CD4-positive, alpha-beta T cell treated with Interleukin-17A for 4 hours (primary cell): Measurements from ENCODE around the gene LCAT.
"Not testable (repeated sequence)": the region's sequence is repeated elsewhere in the genome, so short reads cannot be mapped to it uniquely, and the experiment has no call there.

Experiments used
- DNase-seq: peaks from one replicate; pipeline ENCODE4 v3.0.0-alpha.2; 2020; ENCODE audit warnings: mixed read lengths

The LCAT gene

DNA sequence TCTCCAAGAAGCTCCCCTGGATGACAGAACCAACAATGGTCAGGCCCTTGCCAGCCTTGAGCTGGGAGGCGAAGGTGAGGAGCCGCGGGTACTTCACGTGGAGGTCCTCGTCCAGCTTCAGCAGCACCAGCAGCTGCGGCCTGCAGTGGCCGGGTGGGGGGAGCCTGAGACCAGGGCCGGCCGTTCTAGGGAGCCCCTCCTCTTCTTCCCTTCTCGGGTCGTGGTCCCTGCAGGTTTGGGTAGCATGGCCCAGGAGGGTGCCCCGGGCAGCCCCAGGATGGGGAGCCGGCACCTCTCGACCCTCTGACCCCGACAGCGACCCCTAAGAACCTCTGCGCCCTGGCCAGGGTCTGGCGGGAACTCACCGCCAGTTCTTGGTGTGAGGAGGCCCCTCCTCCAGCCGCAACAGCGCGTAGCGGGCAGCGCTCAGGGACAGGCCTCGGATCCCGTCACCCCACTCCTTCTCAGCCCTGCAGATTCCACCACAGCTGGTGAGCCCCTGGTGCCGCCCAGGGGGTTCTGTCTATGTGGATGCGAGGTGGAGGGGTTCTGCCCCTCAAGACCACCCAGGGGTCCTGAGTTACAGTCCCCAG is 3.1 kb upstream of the LCAT start:
- DNase-seq: no peak

DNA sequence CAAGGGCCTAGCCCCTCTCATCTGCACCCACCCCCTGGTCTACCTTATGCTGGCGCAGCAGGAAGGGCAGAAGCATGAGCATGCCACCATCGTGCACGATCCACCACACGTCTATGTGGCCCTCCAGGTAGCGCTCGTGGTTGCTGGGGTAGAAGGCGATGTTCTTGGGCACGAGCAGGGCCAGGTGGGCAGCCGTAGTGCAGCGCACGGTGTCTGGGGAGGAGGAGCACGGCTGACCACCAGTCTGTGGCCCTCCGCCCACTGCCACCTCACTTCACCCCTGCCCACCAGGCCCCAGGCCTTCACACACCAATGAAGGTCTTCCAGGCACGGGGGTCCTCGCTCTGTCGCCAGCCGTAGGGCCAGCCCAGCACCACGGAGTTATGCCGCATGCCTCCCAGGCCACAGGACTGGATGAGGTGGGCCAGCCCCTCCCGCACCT is 2.2 kb upstream of the LCAT start:
- no peak for DNase-seq

DNA sequence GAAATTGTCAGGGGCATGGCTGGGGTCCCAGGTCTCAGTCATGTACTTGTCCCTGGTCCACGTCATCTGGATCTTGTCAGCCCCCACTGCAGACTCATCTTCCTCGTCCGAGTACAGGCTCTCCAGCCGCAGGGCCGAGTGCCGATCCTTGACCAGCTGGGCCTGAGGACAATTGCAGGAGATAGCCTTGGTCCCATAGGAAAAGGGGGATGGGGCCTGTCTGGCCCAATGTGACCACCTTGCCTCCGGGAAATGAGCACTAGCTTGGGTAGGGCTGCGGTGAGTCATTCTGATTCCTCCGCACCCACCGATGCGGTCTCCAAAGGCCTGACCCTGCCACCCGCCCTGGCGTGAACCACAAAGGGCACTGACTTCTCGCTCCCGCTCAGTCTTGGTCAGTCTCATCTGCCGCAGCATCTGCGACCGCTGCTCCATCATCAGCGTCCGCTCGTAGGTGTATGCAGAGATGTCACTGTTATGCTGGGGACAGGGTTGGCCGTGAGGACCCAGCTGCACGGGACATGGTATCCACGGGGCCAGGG is 1.5 kb upstream of the LCAT start:
- no peak for DNase-seq

DNA sequence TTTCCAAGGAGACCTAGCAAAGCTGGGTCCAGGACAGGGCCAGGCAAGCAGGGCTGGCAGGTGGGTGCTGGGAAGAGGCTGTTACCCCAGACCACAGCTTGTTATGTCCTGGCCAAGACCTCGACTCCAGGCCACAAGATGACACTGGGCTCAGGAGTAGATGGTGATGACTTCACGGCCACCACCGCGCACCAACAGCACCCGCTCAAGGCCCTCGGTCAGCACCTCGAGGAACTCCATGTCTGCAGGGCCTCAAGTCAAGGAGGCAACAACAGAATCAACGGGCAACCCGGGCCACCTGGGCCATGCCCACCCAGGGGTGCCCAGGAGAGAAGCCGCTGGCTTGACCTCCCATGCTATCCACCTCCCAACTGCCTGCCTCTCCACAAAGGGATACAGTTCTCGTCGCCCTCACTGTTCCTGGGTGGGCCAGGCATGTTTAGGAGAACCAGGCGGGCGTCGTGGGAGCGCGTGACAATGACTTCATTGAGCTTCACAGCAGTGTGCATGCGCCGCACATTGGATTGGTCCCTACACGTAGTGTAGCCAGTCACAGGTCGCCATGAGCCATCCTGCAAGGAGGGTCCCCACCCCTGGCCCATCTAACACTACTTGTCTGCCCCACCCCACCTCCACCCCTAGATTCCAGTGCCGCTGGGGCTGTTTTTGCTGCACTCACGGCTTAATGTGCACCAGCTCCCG is 921 bp upstream of the LCAT start:
- no peak for DNase-seq

DNA sequence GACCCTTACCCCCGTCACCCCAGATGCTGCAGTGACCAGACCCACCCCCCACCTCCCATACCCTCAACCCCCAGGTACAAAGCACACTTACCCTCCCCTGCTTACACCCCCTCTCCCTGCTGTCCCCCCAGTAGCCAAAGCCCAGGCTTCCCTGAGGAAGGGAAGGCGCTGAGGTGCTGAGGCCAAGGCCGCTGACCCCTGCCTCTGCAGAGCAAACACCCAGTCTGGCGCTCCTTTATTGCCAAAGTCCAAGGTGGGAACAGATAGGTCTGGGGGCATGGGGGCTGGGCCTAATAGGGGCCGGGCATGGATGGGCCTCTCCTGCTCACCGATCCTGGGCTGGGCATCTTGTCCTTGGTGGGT is 683 bp downstream of the LCAT start:
- no peak for DNase-seq

DNA sequence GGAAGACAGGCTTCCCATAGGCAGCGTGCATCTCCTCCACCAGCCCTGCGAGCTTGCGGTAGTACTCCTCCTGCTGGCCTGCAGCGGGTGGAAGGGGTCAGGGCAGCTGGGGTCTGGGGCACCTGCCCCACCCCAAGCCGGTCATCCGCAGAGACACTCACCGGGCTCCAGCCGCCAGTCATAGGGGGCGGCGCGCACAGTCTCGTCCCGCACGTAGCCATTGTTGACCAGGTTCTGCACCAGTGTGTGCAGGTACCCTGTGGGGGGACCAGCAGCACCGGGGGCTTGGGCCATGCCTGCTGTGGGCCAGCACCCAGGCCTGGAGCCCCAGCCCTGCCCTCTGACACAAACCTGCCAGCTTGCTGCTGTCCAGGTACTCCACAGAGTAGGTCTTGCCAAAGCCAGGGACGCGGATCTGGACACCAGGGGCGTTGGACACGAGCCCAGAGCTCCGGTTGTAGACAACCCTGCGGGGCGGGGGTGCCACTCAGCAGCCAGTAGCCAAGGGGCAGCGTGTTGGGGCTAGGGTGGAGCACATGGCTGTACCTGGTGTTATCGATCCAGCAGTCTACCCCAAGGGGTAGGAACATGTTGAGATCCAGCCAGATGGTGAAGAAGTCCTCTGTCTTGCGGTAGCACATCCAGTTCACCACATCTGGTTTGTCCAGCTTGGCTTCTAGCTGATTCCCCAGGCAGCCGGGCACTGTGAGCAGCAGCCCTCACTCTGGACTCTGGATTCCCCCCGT is 1.2 kb downstream of the LCAT start:
- no peak for DNase-seq

DNA sequence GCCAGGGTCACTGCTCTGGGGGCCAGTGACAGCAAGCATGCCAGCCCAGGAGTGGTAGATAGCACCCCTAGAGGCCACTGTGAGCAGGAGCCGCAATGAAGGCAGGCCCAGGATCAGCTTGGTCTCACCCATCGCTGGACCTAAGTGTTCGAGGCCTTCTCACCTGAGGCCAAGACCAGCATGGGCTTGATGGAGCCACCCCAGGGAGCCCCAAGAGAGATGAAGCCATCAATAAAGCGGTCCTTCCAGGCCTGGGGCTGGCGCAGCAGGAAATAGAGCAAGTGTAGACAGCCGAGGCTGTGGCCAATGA is 1.8 kb downstream of the LCAT start:
- DNase-seq: peak; percentile 49

DNA sequence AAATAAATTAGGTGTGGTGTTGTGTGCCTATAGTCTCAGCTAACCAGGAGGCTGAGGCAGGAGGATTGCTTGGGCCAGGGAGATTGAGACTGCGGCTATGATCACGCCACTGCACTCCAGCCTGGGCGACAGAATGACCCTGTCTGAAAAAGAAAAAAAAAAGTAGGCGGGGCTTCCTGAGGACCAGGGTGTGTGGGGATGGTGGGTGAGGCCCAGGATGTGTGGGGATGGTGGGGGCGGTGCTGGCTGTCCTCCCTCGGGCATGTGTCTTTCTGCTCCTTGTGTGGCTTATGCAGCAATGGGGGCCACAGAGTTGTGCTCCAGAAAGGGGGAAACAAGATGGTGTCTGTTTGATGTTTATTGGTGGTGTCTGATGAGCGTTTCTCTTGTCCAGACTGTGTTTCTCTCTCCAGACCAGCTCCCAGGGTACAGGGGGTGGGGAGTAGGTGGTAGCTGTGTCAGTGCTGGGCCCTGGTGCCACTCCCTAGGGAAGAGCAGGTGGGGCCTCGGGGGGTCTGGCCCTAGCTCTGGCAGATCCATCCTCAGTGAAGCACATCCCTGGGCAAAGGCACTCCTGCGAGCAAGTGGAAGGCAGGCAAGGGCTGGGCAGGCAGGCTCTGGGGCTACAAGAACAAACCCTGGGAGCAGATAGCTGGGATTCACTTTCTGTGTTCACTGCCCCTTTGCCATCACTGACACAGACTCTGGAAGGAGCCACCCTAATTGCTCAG is 2.3 kb downstream of the LCAT start:
- no peak for DNase-seq

DNA sequence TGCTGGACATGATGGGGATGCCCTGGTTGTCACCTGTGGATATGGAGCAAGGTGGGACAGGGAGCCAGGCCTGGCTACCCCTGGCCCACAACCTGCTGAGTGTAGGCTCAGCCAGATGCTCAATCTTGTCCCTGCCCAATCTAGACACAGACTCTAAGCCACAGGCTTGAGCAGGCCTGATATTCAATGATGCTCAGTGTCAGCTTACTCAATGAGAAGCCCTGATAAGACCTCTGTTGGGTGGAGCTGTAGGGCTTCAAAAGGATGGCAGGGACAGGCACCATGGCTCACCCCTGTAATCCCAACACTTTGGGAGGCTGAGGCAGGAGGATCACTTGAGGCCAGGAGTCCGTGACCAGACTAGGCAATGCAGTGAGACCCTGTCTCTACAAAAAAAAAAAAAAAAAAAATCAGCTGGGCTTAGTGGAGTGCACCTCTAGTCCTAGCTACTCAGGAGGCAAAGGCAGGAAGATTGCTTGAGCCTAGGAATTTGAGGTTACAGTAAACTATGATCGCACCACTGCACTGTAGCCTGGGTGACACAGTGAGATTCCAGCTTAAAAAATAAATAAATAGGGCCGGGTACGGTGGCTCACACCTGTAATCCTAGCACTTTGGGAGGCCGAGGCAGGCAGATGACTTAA is 3.4 kb downstream of the LCAT start:
- no peak for DNase-seq

DNA sequence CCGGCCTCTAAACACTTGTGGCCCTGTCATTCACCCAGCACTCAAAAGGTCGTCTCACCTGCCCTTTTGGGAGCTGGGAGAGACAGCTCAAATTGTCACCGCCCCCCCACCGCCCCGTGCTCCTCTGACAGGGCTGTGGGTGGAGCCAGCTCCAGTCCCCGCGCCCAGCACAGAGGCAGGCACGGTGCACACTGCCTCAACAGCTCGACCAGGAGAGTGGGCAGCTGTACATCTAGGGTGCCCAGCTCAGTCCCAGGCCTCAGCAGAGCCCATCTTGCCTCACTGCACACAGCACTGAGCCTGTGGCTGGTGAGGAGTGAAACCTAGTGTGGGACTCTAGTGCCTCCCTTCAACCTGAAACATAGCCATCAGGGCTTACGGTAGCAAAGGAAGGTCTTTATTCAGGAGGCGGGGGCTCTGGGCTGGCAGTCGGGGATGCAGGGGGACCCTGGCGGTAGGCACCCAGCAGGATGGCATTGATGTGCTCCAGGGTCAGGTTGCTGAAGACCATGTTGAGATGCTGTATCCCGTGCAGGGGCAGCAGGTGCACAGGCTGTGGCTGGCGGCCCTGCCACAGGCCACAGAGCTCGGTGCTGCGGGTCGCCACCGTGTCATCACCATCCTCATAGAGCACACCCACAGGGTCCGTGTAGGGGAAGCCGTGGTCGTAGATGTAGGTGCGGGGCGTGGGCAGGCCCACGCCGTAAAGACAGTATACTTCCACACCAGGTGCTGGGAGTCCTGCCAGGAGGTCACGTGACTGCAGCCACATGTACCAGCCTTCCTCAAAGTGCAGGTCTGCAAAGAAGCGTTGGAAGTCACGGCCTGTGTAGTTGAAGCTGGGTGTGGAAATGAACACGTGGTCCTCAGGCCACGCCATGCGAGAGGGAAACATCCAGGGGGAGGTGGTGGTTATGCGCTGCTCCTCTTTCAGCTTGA is 4.1 kb downstream of the LCAT start:
- DNase-seq: peak; percentile 69

DNA sequence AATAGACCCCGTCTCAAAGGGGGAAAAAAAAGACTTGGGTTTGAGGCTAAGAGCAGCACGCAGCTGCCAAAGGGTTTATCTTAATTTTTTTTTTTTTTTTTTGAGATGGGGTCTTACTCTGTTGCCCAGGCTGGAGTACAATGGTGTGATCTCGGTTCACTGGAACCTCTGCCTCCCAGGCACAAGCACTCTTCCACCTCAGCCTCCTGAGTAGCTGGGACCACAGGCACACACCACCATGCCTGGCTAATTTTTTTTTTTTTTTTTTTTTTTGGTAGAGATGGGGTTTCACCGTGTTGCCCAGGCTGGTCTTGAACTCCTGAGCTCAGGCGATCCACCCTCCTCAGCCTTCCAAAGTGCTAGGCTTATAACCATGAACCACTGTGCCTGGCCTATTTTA is 6.2 kb downstream of the LCAT start:
- DNase-seq: not testable (repeated sequence)

DNA sequence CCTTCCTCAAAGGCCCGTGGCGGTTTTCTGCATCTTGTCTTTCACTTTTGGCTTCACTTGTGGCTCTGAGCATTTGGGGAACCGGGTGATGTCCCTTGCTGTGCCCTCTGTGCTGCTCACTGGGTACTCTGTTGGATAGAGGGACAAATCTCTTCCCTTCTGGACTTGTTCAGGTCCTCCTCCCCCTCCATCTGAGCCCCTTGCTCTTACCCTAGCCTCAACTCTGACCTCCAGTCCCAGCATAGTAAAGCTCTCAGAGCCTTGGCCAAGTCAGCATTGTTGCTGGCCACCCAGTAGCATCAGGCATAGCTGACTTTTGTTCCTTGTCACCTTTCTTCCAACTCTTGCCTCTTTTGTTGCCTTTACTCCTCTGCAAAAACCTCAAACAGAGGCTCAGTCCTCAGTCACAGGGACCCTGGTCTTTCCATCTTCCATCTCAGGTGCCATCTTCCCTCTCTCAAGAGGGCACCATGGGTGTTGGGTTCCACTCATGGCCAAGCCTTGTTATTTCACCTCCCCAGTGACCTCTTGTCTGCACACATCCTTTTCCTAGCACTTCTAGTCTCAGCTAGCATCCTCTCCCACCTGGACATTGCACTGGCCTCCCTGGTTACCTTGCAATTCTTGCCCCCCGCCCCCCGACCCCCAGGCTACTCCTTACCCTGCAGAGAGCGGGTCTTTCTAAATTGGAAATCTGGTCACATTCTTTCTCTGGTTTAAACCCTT is 6.9 kb downstream of the LCAT start:
- peak; percentile 81 for DNase-seq

DNA sequence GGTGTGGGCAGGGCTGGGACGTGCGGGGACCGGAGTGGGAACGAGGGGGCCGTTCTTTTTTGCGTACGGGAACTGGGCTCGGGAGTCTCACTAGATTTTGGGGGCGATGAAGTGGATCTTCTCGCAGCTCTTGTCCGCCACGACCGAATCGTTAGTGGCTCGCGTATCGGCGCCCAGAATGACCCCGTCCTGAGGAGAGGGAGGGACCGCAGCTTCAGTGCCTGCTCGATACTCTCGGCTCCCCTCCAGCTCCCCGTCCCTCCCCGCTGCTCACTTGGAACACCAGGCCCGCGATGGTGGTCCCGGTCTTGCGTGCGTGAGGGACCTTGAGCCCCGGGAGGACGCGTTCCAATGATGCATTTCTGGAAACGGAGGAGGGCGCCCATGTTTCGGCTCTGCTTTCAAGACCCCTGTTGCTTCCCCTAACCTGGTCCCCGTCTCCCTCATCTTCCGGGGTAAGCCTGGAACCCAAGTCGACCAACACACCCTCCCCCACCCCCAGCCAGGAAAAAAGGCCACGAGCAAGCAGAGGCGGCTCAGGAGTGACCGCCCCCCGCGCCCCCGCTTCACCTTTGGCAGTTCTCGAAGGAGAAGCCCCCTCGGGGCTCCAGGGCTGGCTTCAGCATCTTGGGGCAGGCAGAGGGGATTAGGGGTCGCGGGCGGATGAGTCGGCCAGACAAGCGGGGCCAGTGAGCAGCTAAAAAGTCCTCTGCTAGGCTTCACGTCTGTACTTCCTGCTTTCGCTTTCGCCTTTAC is 7.6 kb downstream of the LCAT start, which contains the start of gene PSMB10:
Gene PSMB10 (minus strand): TSS at position 727 of the 756 bp plus-strand sequence. CDS start 101 bp downstream, at position 626.
- no peak for DNase-seq

DNA sequence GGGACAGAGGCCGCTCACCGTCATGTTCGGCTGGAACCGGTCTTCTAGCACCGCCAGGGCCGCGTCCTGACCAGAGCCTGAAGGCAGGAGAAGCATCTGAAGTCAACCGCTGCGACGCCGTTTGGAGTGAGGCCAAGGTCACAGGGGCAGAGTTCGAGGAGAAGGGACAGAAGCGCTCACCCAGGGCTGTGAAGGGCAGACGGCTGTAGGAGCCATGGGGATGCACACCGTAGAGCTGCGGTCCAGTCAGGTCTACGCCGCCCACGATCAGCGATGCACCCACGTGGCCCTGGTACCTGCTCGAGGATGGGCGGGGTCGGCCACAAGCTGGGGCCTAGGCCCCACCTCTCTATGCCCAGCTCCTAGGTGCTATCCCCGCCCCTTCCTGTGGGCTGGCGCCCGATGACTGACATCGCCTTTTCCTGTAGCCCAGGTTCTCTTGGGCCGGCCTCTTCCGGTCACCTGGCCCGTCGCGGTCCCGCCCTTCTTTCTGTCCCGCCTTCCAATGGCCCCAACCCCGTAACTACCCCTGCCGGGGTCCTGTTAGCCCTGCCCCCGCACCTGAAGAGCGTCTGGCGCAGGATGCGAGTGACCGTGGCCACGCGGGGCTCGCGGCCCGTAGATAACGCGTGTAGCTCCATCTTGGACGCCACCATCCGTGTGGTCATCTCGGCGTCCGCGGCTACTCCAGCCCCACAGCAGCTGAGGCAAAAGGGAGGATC is 8.4 kb downstream of the LCAT start:
- peak; percentile 97 for DNase-seq

DNA sequence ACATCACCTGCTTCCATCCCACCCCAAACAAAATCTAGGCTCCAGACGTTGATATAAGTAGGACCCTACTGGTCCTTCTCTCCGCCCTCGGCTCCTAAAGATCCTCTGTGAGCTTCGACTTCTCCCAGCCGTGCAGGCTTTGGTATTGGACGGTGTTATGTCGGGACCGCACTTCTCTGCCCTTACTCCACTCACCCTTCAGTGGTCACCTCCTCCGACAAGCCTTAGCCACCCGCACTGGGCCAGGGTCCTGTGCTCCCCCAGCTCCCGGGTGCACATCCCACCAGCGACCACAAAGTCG is 8.9 kb downstream of the LCAT start:
- DNase-seq: no peak

DNA sequence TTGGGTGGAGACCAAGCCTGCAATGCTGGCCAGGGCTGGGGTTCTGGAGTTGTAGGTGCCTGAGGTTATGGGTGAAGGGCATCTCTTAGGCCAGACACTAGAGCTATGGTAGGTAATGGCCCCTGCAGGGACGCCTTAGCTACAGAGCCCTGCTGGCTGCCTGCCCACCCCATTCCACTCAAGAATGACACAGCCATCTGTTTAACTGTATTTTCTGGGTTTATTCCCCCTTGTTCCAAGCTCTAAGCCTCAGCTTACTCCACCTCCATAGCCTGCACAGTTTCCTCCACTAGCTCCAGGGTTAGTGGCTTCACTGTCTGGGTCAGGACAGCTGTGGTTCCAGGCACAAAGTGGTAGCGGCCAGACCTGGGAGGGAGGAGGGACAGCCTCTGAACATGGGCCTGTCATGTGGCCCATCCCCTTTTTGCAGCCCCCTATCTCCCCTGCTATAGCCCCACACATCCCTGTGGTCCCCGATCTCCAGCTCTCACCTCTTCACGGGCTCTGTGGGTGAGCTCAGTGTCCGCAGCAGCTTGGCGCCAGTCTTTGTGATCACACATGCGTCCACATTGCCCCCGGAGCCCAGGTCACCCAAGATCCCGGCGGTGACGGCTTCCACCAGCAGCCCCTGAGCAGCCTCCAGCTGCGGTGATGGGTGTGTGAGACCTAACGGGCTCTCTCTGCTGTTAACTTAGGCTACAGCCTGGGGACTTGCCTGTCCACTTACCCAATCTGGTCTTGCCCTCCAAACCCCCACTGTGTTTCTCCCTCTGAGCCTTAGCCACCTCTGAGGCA is 9.4 kb downstream of the LCAT start:
- DNase-seq: no peak

DNA sequence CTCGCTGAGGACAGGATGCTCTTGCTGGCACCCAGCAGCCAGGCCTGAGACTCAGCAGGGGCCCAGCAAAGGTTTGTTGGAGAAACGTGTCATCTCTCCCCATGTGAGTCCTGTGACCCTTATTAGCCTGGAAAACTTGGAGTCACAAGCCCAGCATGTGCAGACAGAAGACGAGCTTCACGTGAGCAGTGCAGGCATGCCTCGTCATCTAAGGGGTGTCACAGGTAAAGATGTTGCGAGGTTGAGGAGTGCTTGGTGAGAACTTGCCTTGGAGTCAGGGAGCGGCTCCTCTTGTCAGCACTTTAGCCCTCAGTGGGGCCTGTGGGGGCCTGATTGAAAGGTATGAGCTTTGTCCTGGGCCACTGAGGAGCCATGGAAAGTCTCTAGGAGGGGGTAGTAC is 10.1 kb downstream of the LCAT start:
- no peak for DNase-seq

DNA sequence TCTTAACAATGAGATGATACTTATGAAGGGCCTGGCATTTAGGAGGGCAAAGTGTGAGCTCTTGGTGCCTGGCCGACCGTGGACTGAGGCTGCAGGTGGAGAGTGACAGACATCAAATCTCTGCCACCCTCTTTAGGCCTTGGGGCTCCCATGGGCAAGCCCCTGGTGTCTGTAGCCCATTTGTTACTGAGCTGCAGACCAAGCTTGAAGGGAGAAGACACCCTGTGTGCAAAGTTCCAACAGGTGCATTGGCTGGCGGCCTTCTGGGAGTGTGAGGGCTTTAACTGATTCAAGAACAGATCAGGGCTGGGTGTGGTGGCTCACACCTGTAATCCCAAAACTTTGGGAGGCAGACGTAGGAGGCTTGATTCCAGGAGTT is 11.5 kb downstream of the LCAT start:
- DNase-seq: no peak
